Progenitor cell of endocrine pancreas (in vitro differentiated cells): ENCODE data around the gene EIF2B1. TPM values are rescaled to one million over a fixed set of nuclear protein-coding genes. Genes with fewer than 3 reads are reported as not detected.
"Not testable (repeated sequence)": the region's sequence is repeated elsewhere in the genome, so short reads cannot be mapped to it uniquely, and the experiment has no call there.

Source experiments
- DNase-seq: peaks from one replicate; pipeline ENCODE4 v3.0.0; 2021; ENCODE audit warnings: low spot score; ENCODE audit not compliant: unreplicated experiment
- H3K27ac Mint-ChIP-seq: 2 replicates; pipeline ENCODE4 v1.8.0; 2021; ENCODE audit warnings: mild to moderate bottlenecking, moderate library complexity, mixed read lengths
- H3K27me3 Mint-ChIP-seq: 2 replicates; pipeline ENCODE4 v1.8.0; 2021; ENCODE audit warnings: mixed read lengths
- H3K36me3 Mint-ChIP-seq: 2 replicates; pipeline ENCODE4 v1.8.0; 2022; ENCODE audit warnings: mixed read lengths; ENCODE audit not compliant: insufficient read depth
- H3K4me1 Mint-ChIP-seq: 2 replicates; pipeline ENCODE4 v1.8.0; 2021; ENCODE audit warnings: low read depth, mixed read lengths
- H3K4me3 Mint-ChIP-seq: 2 replicates; pipeline ENCODE4 v1.8.0; 2021; ENCODE audit warnings: low read depth, mild to moderate bottlenecking, moderate library complexity, mixed read lengths
- H3K9me3 Mint-ChIP-seq: 2 replicates; pipeline ENCODE4 v1.8.0; 2021; ENCODE audit warnings: low read depth, mixed read lengths
- CTCF ChIP-seq: fragments of 200-600 bp; sonication (generic); IDR thresholded peaks from one replicate; pipeline ENCODE4 v1.5.0; 2021; ENCODE audit warnings: antibody characterized with exemption, mild to moderate bottlenecking; ENCODE audit not compliant: unreplicated experiment
- total RNA-seq: library from RNA; stranded (reverse); gene quantifications from 2 replicates; pipeline ENCODE4 v1.2.1, GENCODE V29; 2021

The EIF2B1 gene
- total RNA-seq, 1 donor from 2014 or later = 46.8 TPM

DNA sequence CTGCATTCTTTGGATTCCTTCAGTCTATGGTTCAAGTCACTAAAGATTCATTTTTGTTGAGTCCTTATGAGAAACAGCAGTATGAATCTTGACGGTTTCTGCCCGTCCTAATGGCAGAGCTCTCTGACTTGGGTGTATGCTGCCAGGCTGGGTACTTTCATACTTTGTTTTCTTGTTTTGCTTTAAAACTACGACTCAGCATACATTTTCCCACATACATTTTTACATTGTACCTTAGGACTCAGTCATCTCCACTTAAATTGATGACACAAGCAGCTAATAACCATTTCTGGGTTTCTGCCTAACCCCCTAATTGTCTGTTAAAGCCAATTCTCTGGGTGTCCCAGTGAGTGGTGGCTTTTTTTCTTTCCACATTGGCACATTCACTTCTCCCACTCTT is 36.4 kb downstream of the EIF2B1 start:
- Mint-ChIP-seq H3K9me3 (no peaks in the 10 kb centered on the region), H3K4me3 (no peak overlapping the region), H3K27ac (no peak overlapping the region), H3K27me3 (no peaks in the 10 kb centered on the region), H3K36me3 (peaks cover 12% of the 10 kb centered on the region), H3K4me1 (peaks cover 4% of the 10 kb centered on the region)
- no peak for DNase-seq
- TF ChIP-seq CTCF = no peak

GRCh38 chr12:123595729-123596128 is 37.8 kb downstream of the EIF2B1 start:
- Mint-ChIP-seq H3K4me1 (peaks cover under 1% of the 10 kb centered on the region), H3K27ac (peak overlapping the region; percentile 69), H3K4me3 (no peak overlapping the region), H3K36me3 (peaks cover 13% of the 10 kb centered on the region), H3K9me3 (no peaks in the 10 kb centered on the region), H3K27me3 (no peaks in the 10 kb centered on the region)
- no peak for DNase-seq
- TF ChIP-seq CTCF = no peak

GRCh38 chr12:123591702-123592481 is 41.6 kb downstream of the EIF2B1 start:
- Mint-ChIP-seq H3K9me3 (no peaks in the 10 kb centered on the region), H3K36me3 (peaks cover 16% of the 10 kb centered on the region)

GRCh38 chr12:123580772-123581171 is 52.7 kb downstream of the EIF2B1 start:
- TF ChIP-seq CTCF = no peak
- DNase-seq = no peak
- Mint-ChIP-seq H3K9me3 (no peaks in the 10 kb centered on the region), H3K27ac (no peak overlapping the region), H3K4me3 (no peak overlapping the region), H3K4me1 (peaks cover 15% of the 10 kb centered on the region), H3K27me3 (no peaks in the 10 kb centered on the region), H3K36me3 (peaks cover 2% of the 10 kb centered on the region)

More at GRCh38 chr12:123591702-123592481, 41.6 kb downstream of the EIF2B1 start:
- DNase-seq = no peak
- Mint-ChIP-seq H3K4me3 (no peak overlapping the region), H3K4me1 (peaks cover 2% of the 10 kb centered on the region), H3K27ac (no peak overlapping the region), H3K27me3 (no peaks in the 10 kb centered on the region)
- TF ChIP-seq CTCF = no peak

- H3K27me3 Mint-ChIP-seq, H3K4me3 Mint-ChIP-seq, H3K27ac Mint-ChIP-seq, H3K4me1 Mint-ChIP-seq, DNase-seq, H3K9me3 Mint-ChIP-seq, H3K36me3 Mint-ChIP-seq: not testable (repeated sequence)
Measured at GRCh38 chr12:123578829-123579228, 54.7 kb downstream of the EIF2B1 start.

DNA sequence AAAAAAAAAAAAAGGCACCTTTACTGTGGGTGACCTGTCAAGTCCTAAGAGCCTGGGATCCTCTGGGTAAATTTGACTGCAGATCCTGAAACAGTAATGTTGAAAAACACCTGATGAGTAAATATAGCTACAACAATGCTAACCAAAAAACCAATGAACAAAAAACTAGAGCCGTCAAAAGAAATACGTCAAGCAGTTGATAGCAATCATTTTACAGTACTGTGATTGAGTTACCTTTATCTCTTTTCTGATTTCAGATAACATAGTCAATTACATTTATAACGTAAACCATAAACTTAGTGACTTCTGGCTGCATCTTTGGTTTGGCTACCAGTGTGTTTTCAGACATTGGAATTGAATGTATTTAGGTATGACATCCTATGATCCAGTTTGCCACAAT is 55.2 kb downstream of the EIF2B1 start:
- Mint-ChIP-seq H3K4me3 (no peak overlapping the region), H3K36me3 (peaks cover 2% of the 10 kb centered on the region), H3K27ac (no peak overlapping the region), H3K4me1 (peaks cover 7% of the 10 kb centered on the region), H3K27me3 (no peaks in the 10 kb centered on the region), H3K9me3 (no peaks in the 10 kb centered on the region)
- no peak for DNase-seq
- no peak for TF ChIP-seq CTCF
